Right renal cortex interstitium (tissue), 3 donors: ENCODE measurements around the gene ISL1. TPM values are rescaled to one million over a fixed set of nuclear protein-coding genes. Genes with fewer than 3 reads are reported as not detected.

Experiments
- DNase-seq, 3 donors: peaks; one replicate each; pipeline ENCODE4 v3.0.0-alpha.2; 2013; ENCODE audit warnings: low read depth in 3 of 3, low spot score in 2 of 3
- polyA plus RNA-seq, 3 donors: library from polyadenylated mRNA; unstranded; fragments of 120-200 nt; gene quantifications; one replicate each; pipeline ENCODE4 v1.2.1, GENCODE V29; 2013; ENCODE audit not compliant: insufficient read length in 3 of 3

Gene ISL1
- polyA plus RNA-seq, 3 donors: not detected

DNA sequence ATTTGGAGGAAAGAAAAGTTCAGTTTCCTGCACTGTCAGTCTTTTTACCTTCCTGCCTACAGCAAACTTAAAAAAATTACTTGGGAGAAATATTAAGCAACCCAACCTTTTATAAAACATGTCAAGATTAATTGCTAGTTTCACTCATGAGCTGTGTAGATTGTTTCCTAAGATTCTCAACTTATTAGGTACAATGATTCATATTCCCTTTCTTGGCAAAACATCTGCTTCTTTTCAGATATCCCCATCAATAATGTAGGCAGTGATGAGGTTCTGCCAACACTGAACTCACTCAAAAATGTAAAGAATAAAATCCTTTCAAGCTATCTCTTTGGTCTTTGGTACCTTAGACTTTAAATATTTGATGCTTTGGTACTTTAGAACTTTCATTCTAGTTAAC lies 56.0 kb downstream of the ISL1 start:
- DNase-seq: no peak
